Testis (tissue), 3 donors: ENCODE data around the gene PET100. TPM values are rescaled to one million over a fixed set of nuclear protein-coding genes. Genes with fewer than 3 reads are reported as not detected.

Source experiments
- DNase-seq: peaks from one replicate; pipeline ENCODE4 v3.0.0-alpha.2; 2019
- H3K27ac ChIP-seq, 2 donors: fragments of 200-600 bp; sonication (generic); one replicate each; pipeline ENCODE4 v1.5.1; 2019
- H3K27me3 ChIP-seq: fragments of 200-600 bp; sonication (generic); one replicate; pipeline ENCODE4 v1.5.1; 2019
- H3K36me3 ChIP-seq: fragments of 200-600 bp; sonication (generic); one replicate; pipeline ENCODE4 v1.5.1; 2017; ENCODE audit warnings: low read depth; ENCODE audit errors: missing control alignments
- H3K4me1 ChIP-seq: fragments of 200-600 bp; sonication (generic); one replicate; pipeline ENCODE4 v1.5.1; 2019
- H3K4me3 ChIP-seq, 2 donors: fragments of 200-600 bp; sonication (generic); one replicate each; pipeline ENCODE4 v1.5.1; 2017 to 2019
- H3K9me3 ChIP-seq: fragments of 200-600 bp; sonication (generic); one replicate; pipeline ENCODE4 v1.5.1; 2017
- CTCF ChIP-seq, 3 experiments: fragments of 450-650 bp in 2 of 3; fragments of 200-600 bp in 1 of 3; sonication (generic) in 1 of 3; IDR thresholded peaks; one replicate each; pipeline ENCODE4 v1.5.1; 2016 to 2019; ENCODE audit warnings: antibody characterized with exemption in 3 of 3, mild to moderate bottlenecking in 2 of 3, moderate library complexity in 1 of 3
- POLR2A ChIP-seq: fragments of 450-650 bp; IDR thresholded peaks from one replicate; pipeline ENCODE4 v1.6.1; 2017; ENCODE audit warnings: antibody characterized with exemption, mild to moderate bottlenecking, moderate library complexity
- WGBS, 2 donors: methylation state at CpG; one replicate each; pipeline ENCODE4 v1.1.5; 2018; 5-methylcytosine and 5-hydroxymethylcytosine counted together
- intact Hi-C: fragments of 100-400 bp; cut with DNase I; formaldehyde crosslinking; loops from one replicate; pipeline ENCODE4 v1.15.1; 2023; ENCODE audit warnings: low total_unique reads
- polyA plus RNA-seq: library from polyadenylated mRNA; stranded (reverse); fragments of 350-450 nt; fragmentation: Illumina TruSeq; extraction: RNeasy Lipid Tissue Mini Kit (QIAGEN cat#74804); gene quantifications from one replicate; pipeline ENCODE4 v1.2.3, GENCODE V29; 2014; ENCODE audit warnings: low read depth, low replicate concordance; ENCODE audit not compliant: insufficient read depth
- total RNA-seq, 2 donors: library from RNA; depleted of rRNA; stranded (reverse); fragments of >200 nt; gene quantifications; one replicate each; pipeline ENCODE4 v1.2.3, GENCODE V29; 2016

PET100 gene
- total and polyA plus RNA-seq, 3 donors from 2014 or later = 25.3 to 64.0 (median 26.9) TPM

DNA sequence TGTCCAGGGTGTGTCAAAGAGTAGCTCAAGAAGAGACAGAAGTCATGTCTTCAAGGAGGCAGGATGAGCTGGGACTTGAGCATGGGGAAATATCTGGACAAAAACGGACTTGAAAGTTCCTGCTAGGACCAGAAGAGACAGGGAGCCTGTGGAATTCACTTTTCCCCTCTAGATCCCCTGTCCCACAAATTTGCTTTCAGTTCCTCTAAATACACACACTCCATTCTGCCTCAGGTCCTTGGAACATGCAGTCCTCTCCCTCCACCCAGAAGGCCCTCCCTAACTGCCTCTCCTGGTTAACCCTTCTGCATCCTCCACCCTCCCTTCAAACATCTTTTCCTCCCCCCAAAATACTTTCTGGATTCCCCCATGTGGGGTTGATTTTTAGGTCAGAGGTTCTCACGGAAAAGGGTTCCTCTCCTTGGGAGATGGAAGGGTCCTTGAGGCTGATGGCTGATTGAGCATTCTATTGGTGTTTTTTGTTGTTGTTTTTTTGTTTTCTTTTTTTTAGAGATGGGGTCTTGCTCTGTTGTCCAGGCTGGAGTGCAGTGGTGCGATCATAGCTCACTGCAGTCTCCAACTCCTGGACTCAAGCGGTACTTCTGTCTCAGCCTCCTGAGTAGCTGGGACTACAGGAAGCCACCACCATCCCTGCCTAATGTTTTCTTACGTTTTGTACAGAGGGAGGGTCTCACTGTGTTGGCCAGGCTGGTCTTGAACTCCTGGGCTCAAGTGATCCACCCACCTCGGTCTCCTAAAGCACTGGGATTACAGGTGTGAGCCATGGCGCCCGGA, 32.3 kb downstream of the PET100 start:
- H3K36me3 ChIP-seq = no peaks in the 10 kb centered on the region
- H3K27ac ChIP-seq = no peak overlapping the region
- no peak for TF ChIP-seq CTCF (IDR thresholded peaks at IDR 0.05)
- TF ChIP-seq POLR2A = no peak
- no peaks in the 10 kb centered on the region for H3K4me1 ChIP-seq
- no peaks in the 10 kb centered on the region for H3K27me3 ChIP-seq
- H3K4me3 ChIP-seq = no peak overlapping the region
- 77 to 80% methylated on average over 8 of the region's 8 CpGs for WGBS, 2 donors
- intact Hi-C loops = no loop called here
- no peaks in the 10 kb centered on the region for H3K9me3 ChIP-seq
- no peak for DNase-seq

DNA sequence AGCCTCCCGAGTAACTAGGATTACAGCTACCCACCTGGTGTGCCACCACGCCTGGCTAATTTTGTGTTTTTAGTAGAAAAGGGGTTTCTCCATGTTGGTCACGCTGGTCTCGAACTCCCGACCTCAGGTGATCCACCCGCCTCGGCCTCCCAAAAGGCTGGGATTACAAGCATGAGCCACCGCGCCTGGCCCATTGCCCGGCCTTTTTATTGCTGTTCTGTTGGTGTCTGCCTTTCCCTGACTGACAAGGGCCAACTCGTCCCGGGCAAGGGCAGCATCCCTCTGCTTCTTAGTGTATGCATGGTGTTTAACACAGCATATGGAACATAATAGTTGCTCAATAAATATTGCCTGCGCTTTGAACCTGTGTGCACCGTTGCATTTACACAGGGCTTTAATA, 33.1 kb downstream of the PET100 start:
- no peak overlapping the region for H3K27ac ChIP-seq
- TF ChIP-seq CTCF (IDR thresholded peaks at IDR 0.05) (no peak), POLR2A (no peak)
- 90 to 91% methylated on average over 14 of the region's 14 CpGs for WGBS, 2 donors
- H3K4me1 ChIP-seq = no peaks in the 10 kb centered on the region
- H3K36me3 ChIP-seq = no peaks in the 10 kb centered on the region
- no peak for DNase-seq
- H3K9me3 ChIP-seq = no peaks in the 10 kb centered on the region
- no peaks in the 10 kb centered on the region for H3K27me3 ChIP-seq
- no peak overlapping the region for H3K4me3 ChIP-seq
- intact Hi-C loops = no loop called here

DNA sequence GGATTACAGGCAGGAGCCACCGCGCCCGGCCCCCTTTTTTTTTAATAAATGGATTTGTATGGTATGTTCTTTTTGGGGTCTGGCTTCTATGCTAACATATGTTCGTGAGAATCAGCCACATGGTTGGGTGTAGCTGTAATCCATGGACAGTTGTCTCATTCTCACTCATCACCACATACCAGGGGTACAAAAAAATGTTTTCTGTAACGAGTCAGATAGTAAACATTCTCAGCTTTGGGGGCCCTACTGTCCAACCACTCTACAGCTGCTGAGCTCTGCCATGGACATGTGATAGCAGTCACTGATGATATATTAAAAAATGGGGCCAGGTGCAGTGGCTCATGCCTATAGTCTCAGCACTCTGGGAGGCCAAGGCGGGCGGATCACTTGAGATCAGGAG, 34.1 kb downstream of the PET100 start:
- no peak overlapping the region for H3K27ac ChIP-seq
- no peaks in the 10 kb centered on the region for H3K27me3 ChIP-seq
- no peak for DNase-seq
- no peak overlapping the region for H3K4me3 ChIP-seq
- H3K9me3 ChIP-seq = no peaks in the 10 kb centered on the region
- TF ChIP-seq POLR2A (no peak), CTCF (IDR thresholded peaks at IDR 0.05) (no peak)
- intact Hi-C loops = no loop called here
- H3K36me3 ChIP-seq = no peaks in the 10 kb centered on the region
- 79 to 81% methylated on average over 7 of the region's 7 CpGs for WGBS, 2 donors
- H3K4me1 ChIP-seq = no peaks in the 10 kb centered on the region

DNA sequence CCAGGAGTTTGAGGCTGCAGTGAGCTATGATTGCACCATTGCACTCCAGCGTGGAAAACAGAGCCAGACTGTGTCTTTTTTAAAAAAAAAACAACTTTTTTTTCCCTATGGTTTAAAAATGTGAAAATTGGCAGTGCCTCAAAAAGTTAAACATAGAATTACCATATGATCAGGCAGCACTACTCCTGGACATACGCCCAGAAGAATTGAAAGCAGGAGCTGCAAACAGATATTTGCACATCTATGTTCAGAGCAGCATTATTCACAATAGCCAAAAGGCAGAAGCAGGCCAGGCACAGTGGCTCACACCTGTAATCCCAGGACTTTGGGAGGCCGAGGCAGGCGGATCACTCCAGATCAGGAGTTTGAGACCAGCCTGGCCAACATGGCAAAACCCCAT, 35.5 kb downstream of the PET100 start:
- intact Hi-C loops = no loop called here
- Histone ChIP-seq H3K27me3 (no peaks in the 10 kb centered on the region), H3K36me3 (no peaks in the 10 kb centered on the region), H3K4me3 (no peak overlapping the region), H3K27ac (no peak overlapping the region), H3K4me1 (no peaks in the 10 kb centered on the region), H3K9me3 (no peaks in the 10 kb centered on the region)
- no peak for DNase-seq
- no peak for TF ChIP-seq POLR2A
- TF ChIP-seq CTCF (IDR thresholded peaks at IDR 0.05) = no peak
- WGBS, 2 donors = 53 to 58% methylated on average over 4 of the region's 4 CpGs

- Histone ChIP-seq H3K36me3 (no peaks in the 10 kb centered on the region), H3K4me1 (no peaks in the 10 kb centered on the region), H3K9me3 (no peaks in the 10 kb centered on the region), H3K4me3 (peak within 1 kb of the TSS in 1 of 2 donors; percentile 7), H3K27ac (no peak within 1 kb of the TSS), H3K27me3 (no peaks in the 10 kb centered on the region)
- intact Hi-C loops = no loop called here
- no peak for TF ChIP-seq POLR2A
- no peak for TF ChIP-seq CTCF (IDR thresholded peaks at IDR 0.05)
- WGBS, 2 donors = 76 to 80% methylated on average over 2 to 9 of the region's 9 CpGs
- DNase-seq = no peak
These were observed 39.2 kb downstream of the PET100 start, which contains the start of gene RETN for GRCh38 chr19:7668842-7669241. RETN (plus strand) TSS chr19:7669049; CDS start chr19:7669327, 278 bp downstream.
